ACHN (cell line): Measurements from ENCODE around the gene IGFALS.

ENCODE experiments used
- DNase-seq: peaks from one replicate; pipeline ENCODE4 v3.0.0-alpha.2; 2015
- in situ Hi-C: cut with HindIII; loops from 2 replicates; pipeline ENCODE4 v1.10.0; 2017; ENCODE audit warnings: low sequenced_read_pairs, low pct_ligation_motif_present, low pct_unique_long_range_greater_than_20kb

IGFALS gene

DNA sequence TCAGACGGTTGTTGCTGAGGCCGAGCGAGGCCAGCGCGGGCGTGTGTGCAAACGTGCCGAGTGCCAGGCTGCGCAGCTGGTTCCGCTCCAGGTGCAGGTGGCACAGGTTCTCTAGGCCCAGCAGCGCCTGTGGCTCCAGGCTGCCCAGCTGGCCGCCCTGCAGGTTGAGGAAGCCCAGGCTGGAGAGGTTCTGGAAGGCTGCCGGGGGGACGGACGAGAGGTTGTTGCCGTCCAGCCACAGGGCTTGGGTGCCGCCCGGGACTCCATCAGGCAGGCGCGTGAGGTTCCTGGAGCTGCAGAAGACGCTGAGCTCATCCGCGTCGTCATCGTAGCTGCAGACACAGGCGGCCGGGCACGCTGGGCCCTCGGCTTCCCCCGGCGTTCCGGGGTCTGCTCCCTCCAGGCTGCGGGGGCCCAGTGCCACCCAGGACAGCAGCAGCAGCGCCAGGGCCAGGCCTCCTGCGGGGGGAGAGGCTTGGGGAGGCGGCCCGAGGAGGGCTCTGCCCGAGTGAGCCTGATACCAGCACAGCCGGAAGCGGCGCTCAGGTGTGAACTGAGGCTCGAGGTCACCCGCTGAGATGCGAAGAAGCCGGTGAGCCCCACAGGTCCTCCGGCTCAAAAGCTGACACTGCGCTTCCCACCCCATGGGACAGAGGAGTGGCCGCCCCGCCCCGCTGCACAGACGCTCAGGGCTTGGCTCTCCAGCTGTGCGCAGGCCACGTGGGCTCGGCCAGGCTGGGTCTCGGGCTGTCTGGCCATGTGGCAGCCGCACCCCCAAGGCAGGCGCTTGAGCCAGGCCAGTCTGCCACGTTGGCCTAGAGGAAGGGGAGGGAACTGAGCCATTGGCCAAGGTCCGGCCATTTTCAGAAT, 1.3 kb downstream of the IGFALS start:
- DNase-seq: no peak
- in situ Hi-C loops: no loop called here

DNA sequence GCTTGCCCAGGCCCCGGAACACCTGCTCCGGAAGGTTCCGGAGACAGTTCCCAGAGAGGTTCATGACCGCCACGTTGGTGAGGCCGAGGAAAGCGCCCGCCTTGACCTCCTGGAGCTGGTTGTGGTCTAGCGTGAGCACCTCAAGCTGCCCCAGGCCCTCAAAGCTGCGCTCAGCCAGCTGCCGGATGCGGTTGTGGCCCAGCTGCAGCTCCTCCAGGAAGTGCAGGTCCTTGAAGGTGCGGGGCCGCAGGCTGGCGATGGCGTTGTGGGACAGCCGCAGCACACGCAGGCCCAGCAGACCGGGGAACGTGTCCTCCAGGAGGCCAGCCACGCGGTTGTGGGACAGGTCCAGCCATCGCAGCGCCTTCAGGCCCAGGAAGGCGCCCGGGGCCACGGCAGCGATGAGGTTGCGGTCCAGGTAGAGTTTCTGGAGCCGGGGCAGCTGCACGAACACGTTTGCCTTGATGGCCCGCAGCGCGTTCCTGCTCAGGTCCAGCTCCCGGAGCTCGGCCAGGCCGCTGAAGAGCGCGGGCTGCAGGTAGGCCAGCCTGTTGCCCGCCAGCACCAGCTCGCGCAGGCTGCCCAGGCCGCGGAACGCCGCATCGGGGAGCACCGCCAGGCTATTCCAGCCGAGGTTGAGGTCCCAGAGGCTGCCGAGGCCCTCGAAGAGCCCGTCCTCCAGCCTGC, 2.1 kb downstream of the IGFALS start:
- in situ Hi-C loops: no loop called here
- no peak for DNase-seq

DNA sequence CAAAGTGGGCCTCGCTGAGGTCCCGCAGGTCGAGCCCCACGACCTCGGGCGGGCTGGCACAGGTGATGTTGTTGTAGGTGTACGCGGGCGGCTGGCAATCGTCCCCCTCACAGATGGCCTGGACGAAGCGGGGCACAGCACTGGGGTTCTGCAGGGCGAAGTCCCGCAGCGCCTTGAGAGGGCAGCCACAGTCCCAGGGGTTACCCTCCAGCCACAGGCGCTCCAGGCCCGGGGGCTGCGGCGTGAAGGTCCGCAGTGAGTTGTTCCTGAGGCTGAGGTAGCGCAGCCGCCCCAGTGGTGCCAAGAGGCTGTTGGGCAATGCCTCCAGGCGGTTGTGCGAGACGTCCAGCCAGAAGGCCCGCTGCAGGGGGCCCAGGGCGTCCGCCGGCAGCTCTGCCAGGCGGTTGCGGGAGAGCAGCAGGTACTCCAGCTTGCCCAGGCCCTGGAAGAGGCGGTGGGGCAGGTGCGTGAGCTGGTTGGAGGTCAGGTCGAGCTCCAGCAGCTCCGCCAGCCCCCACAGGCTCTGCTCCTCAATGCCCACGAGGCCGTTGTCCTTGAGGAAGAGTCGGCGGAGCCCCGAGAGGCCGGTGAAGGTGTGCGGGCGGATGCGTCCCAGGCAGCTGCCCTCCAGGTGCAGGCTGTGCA, 2.8 kb downstream of the IGFALS start:
- in situ Hi-C loops: no loop called here
- DNase-seq: no peak

DNA sequence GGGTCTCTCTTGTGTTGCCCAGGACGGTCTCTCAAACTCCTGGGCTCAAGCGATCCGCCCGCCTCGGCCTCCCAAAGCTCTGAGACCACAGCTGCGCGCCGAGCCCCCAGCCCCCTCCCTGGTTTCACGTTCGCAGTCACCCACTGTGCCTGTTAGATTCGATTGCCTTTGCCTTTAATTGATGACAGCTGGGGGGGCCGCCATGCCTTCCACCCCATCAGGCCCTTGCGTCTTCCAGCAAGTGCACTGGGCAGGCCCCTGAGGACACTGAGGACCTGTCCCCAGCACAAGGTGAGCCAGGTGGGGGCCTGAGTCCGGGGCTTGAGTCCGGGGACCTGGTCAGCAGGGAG, 3.3 kb downstream of the IGFALS start:
- in situ Hi-C loops: no loop called here
- no peak for DNase-seq

DNA sequence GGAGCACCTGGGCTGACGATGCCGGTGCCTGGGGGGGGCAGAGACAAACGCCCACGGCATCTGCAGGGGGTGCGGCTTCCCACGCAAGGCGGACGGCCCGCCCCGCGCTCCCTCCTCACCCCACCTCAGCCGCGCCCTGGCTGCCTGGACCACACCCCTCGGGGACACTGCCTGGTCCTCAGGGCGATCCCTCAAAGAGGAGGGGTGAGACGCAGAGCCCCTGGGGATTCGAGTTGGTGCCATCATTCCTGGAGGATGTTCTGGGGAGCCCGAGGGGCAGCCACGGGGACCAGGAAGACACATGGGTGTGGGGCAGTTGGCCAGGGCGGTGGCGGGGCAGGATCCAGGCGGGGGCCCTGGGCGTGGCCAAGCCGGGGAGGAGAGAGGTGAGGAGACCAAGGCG, 3.9 kb downstream of the IGFALS start:
- in situ Hi-C loops: no loop called here
- DNase-seq: no peak

DNA sequence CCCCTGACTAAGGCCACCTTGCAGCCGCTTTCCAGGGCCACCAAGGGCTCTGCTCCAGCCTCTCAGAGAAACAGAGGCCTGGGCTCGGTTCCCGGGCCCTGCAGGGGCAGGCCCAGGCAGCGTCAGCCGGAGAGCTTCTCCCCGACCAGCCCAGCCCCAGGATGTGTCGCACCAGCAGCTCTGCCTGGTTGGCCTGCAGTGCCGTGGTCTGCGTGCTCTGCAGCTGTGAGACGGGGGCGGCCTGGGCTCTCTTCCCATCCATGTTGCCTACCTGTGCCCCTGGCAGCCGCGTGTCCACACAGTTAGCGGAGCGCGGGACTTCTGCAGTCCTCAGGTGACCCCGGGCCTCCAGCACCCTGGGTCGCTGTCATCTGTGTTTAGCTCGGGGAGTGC, 4.8 kb downstream of the IGFALS start:
- no peak for DNase-seq
- in situ Hi-C loops: no loop called here

DNA sequence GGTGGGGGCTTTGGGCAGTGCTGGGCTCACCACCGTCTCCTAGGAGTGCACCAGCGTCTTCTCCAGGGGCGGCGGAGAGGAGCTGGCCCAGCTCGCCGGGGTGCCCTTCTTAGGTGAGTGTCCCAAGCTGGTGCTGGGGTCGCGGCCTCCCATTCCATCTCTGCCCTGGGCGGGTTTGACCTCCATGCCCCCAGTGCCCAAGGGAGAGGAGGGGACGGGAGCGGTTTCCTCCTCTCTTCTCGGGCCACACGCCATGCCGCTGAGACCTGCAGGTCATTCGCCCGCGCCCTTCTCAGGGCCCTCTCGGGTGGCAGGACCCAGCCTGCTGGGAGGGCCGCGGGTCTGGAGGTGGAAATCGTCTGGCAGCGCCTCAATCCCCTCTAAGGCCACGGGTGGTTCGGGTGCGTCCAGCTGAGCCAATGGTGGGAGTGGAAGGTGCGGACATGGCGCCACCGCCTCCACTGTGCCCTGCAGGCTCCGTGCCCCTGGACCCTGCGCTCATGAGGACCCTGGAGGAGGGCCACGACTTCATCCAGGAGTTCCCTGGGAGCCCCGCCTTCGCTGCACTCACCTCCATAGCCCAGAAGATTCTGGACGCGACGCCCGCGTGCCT, 5.3 kb downstream of the IGFALS start:
- in situ Hi-C loops: no loop called here
- no peak for DNase-seq

DNA sequence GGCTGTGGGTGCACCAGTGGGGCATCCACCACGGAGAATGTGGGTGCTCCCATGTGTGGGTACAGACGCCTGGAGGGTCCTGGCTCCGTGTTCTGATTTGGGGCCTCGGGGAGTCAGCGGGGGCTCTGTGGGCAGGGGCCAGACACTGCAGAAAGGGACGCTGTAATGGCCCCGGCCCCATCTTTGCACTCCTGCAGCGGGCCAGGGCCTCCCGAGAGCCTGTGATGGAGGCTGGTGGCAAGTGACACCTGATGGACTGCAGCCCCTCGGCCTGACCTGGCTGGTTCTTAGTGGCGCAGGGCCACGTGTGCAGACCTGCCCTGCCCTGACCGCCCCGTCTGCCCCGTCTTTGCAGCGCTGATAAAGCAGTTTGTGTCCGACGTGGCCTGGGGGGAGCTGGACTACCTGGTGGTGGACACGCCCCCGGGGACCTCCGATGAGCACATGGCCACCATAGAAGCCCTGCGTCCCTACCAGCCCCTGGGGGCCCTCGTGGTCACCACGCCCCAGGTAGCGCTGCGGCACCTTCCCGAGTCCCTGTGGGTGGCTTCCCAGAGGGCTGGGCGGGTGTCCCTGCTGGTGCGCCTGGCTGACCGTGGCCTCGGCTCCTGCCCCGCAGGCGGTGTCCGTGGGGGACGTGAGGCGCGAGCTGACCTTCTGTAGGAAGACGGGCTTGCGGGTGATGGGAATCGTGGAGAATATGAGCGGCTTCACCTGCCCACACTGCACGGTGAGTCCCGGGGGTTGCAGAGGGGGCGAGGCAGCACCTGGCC, 6.0 kb downstream of the IGFALS start:
- DNase-seq: no peak
- in situ Hi-C loops: no loop called here

DNA sequence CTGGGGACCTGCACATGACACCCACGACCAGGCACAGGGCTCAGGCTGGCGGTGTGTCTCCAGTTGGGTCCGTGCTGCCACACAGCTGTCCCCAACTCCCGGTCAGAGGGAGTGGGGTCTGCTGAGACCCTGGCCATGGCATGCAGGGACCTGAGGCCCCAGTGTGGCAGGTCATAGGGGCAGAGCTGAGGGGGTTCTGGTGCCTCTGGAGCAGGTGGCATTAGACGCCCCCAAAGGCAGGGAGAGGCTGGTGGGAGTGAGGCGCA, 6.5 kb downstream of the IGFALS start:
- in situ Hi-C loops: no loop called here

DNA sequence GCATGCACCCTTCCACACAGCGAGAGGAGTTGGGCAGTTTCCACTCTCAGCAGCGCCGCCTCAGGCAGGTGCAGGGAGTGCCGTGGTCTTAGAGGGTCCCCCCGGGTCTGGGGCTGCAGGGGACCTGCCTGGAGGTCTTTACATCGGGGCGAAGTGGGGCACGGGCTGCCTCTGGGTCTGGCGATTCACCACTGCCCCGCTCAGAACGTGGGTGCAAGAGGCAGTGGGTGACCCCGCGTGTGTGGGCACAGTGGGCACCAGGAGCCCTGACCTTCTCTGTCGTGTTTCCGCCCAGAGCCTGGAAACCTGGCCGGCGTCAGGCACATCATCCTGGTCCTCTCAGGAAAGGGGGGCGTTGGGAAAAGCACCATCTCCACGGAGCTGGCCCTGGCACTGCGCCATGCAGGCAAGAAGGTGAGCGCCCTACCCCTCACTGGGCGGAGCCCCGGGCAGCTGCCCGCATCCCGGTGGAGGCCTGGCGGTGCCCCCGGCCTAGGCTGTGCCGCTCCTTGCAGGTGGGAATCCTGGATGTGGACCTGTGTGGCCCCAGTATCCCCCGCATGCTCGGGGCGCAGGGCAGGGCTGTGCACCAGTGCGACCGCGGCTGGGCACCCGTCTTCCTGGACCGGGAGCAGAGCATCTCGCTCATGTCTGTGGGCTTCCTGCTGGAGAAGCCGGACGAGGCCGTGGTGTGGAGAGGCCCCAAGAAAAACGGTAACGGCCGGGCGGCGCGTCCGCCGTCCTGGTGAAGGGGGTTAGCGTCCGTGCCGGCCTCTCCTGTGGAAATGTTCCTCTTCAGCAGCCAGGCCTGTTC, 7.1 kb downstream of the IGFALS start:
- in situ Hi-C loops: no loop called here
- no peak for DNase-seq

More for the DNA sequence above, 6.5 kb downstream of the IGFALS start:
- no peak for DNase-seq

DNA sequence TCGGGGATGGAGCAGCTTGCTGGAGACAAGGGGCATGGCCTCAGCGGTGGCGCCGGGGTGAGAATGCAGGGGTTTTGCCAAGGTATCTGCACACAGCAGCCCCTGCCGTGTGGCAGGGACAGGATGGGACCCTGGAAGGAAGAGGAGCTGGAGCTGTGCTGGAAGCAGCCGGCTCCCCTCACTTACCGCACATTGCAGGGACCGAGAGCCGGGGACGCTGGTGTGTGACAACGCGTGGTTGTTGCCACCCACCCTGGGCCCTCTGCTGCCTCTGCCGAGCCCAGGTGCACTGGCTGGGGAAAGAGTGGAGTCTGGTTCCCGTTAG, 7.7 kb downstream of the IGFALS start:
- in situ Hi-C loops: no loop called here
- DNase-seq: no peak

DNA sequence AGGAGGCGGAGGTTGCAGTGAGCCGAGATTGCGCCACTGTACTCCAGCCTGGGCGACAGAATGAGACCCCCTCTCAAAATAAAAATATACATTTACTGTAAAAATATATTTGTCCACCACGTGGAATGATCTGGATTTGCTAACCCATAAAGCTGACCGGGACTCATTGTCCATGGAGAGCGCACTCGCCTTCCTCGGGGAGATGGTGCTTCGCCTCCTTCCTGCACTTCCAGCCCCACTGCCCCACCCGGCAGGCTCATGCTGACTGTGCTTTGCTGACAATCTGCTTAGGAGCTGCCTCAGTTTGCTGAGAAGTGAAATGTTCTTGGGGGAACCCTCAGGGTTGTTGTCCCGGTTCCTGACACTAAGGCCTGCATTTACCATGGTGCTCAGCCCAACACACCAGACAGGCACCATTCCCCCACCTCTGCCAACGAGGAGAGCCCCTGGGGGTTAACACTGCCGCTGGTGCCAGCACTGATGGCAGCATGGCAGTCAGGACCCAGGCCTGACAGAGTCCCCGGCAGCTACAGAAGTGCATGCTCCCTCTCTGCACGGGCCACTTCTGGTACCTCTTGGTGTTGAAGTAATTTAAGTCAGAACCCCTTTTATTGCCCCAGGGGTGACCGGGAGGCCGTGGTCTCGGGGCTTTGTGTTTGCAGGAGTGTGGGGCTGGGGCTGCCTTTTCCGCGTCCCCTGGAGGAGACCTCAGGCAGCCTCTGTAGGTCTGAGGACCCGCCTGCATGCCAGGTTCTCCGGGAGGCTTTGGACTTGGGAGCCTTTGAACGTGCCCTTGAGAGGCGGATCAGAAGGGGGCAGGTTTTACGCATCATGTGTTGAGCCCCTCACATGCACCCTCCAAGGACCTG, 8.3 kb downstream of the IGFALS start:
- DNase-seq: no peak
- in situ Hi-C loops: no loop called here

DNA sequence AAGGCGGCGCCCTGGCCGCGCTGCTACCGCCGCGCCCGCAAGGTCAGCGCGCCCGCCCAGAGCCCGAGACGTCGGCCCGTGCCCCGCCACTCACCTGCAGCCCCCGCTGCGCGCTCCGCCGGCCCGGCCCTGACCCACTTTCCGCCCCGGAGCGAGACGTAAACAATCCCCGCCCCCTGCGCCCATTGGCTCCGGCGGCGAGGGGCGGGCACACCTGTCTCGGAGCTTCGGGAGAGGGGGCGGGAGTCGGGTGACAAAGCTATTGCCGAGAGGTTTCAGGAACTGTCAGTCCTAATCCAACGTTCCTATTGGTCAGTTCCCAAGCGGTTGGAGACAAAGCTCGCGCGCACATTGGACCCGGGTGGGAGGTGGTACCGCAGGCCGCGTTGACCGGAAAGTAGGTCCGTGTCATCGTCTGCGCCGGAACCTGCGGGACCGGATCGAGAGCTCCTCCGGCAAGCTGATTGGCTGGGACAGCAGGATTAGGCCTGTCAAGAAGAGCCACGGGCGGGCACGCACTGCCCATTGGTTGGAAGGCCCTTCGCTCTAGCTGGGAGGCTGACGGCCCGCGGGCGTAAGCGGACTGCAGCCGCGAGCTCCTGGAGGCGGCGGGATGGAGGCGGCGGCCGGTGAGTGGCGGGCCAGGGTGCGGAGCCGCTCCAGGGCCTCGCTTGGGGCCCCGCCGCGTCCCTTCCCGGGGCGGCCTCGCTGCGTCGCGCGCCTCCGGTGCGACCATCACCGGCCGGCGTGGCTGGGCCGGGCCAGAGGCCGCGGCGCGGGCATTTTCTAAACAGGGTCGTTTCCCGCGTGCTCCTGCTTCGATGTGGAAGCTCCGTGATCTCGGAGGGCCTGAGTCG, 10.9 kb downstream of the IGFALS start, which contains the start of the genes NUBP2 and SPSB3:
Gene NUBP2 (plus strand): TSS at position 553 of the 857 bp plus-strand sequence. CDS start 61 bp downstream, at position 614.
Gene SPSB3 (minus strand): TSS at position 164 of the 857 bp plus-strand sequence. CDS start 1,088 bp downstream, outside the sequence.
- DNase-seq: peak; percentile 100
- in situ Hi-C loops: no loop called here

DNA sequence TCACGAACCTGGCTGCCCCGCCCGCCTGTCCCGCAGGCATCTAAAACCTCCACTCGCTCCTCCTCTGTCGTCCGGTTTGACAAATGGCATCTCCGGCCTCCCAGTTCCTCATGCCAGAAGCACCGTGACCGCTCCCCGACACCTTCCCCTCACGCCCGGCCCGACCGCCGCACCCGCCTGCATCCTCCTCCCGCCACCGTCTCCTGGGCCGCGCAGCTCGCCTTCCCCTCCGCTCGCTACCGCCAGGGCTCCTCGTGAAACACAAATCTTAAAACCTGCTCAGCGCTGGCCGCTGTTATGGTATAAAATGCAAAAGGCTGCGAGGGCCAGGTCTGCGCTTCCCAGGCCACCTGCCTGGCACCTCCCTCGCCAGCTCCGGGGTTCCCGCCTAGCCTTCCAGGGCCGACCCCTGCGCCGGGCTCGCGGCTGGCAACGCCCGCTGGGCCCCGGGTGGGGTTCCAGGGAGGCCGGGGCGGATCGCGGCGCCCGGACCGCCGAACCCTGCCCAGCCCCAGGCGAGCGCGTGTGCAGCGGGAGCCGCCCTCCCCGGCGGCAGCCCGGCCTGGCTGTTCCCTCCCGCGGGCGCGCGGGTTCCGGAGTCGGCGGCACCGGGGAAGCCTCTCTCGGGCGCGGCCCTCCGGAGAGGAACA, 11.6 kb downstream of the IGFALS start:
- in situ Hi-C loops: no loop called here

DNA sequence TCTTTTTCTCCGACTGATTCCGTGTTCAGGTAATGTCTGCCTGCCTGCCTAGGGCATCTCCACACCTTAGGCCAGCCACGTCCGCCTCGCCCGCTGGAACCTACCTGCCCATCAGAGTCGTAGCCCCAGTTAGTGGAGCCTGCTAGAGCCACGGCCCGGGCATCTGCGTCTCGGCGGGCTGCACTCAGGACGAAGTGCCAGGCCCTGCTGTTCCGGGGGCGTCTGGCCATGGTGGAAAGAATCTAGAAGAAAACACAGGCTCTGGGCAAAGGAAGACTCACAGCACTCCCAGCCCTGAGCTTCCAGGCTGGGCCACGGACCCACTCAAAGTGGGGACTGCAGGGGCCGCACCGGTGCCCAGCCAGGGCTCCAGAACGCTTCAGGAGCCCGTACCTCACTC, 12.3 kb downstream of the IGFALS start:
- in situ Hi-C loops: no loop called here
- DNase-seq: no peak

More for the DNA sequence above, 11.6 kb downstream of the IGFALS start:
- DNase-seq: peak; percentile 41

DNA sequence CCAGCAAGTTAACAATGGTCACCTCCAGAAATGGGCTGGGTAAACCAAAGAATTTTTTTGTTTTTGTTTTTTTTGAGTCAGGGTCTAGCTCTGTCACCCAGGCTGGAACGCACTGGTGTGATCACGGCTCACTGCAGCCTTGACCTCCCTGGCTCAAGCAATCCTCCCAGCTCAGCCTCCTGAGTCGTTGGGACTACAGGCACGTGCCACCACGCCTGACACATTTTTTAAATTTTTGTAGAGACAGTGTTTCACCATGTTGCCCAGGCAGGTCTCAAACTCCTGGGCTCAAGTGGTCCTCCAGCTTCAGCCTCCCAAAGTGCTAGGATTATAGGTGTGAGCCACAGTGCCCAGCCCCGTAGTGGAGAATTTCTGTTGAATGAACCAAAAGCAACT, 12.8 kb downstream of the IGFALS start:
- in situ Hi-C loops: no loop called here
- no peak for DNase-seq
